Coronary artery (tissue), 2 donors: ENCODE measurements around the gene RCOR2.

Experiments
- DNase-seq: peaks from one replicate; pipeline ENCODE4 v3.0.0-alpha.2; 2017; ENCODE audit warnings: low spot score
- H3K27ac ChIP-seq, 2 donors: fragments of 200-600 bp; sonication (generic); one replicate each; pipeline ENCODE4 v1.5.1; 2016 to 2019
- H3K4me3 ChIP-seq: fragments of 200-600 bp; sonication (generic); 2 replicates; pipeline ENCODE4 v1.5.1; 2016; ENCODE audit warnings: mild to moderate bottlenecking, moderate library complexity
- TF ChIP-seq, protein P1 (sequence below): fragments of 200-600 bp; sonication (generic); IDR thresholded peaks from one replicate; pipeline ENCODE4 v1.5.1; 2019; ENCODE audit warnings: antibody characterized with exemption

The RCOR2 gene

DNA sequence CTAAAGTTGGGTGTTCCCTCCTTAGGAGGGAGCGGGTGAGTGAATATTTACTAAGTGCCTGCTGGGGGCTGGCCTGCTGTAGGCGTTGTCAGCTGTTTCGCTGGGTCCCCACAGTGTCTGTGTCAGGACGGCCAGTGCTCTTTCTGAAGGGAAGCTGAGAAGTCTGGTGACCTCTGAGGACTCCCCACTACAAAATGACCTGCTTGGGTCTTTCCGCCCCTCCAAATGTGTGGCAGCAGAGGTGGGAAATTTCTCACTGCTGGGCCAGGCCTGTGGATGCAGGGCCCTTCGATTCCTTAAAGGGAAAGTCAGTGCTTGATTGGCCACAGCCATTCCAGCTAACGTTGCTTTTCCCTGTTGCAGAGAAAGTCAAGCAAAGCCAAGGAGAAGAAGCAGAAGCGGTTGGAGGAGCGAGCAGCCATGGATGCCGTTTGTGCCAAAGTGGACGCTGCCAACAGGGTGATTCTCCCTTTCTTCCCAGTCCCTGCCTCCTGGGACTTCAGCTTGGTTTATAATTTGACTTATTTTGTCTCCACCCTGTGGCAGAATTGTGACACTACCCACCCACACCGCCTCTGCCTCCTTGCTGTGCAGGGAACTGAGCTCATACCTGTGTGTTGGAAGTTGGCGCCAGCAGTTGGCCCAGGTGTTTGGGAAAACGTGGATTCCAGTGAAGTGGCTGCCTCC is 28.7 kb upstream of the RCOR2 start:
- DNase-seq = peak; percentile 87
- Histone ChIP-seq H3K4me3 (peak overlapping the region; percentile 50), H3K27ac (peak overlapping the region; percentile 60 to 75)
- TF ChIP-seq, protein P1, sequence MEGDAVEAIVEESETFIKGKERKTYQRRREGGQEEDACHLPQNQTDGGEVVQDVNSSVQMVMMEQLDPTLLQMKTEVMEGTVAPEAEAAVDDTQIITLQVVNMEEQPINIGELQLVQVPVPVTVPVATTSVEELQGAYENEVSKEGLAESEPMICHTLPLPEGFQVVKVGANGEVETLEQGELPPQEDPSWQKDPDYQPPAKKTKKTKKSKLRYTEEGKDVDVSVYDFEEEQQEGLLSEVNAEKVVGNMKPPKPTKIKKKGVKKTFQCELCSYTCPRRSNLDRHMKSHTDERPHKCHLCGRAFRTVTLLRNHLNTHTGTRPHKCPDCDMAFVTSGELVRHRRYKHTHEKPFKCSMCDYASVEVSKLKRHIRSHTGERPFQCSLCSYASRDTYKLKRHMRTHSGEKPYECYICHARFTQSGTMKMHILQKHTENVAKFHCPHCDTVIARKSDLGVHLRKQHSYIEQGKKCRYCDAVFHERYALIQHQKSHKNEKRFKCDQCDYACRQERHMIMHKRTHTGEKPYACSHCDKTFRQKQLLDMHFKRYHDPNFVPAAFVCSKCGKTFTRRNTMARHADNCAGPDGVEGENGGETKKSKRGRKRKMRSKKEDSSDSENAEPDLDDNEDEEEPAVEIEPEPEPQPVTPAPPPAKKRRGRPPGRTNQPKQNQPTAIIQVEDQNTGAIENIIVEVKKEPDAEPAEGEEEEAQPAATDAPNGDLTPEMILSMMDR = peak; percentile 78

DNA sequence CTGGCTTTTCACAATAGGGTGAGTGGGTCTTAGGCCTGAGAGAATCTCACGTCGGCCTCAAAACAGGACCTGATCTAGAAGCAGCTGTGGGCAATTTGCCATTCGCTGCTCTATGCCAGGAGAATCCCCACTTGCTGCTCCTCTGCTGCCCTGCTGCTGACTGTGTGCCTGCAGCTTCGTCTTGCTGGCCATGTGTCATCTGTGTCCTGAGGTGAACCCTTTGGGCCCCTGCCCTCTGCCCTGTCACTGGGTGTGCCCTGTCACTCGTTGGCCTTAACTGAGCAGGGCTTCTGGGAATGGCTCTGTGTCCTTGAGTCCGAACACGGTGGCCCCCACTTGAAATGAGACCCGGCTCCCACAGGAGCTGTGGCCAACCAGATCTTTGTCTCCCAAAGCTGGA is 28.0 kb upstream of the RCOR2 start:
- no peak for DNase-seq
- Histone ChIP-seq H3K27ac (peak overlapping the region; percentile 60 to 75), H3K4me3 (no peak overlapping the region)
- TF ChIP-seq, protein P1 = no peak

DNA sequence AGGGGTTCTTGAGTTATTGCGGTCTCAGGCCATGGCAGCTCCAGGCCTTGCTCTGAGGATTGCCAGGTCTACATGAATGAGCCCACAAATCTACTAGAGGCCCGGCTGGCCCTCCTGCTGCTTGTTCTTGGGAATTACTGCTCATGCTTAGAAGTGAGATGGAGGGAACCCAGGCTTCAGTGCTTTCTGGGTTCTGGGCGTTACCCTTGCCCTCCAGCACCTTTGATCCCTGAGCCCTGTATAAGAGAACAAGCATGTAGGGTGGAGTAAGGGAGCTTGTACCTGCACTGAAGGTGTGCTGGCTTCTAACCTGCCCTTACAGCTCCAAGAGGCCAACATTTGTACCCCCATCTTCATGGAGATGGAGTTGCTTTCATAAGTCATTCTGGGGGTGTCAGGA is 25.8 kb upstream of the RCOR2 start:
- Histone ChIP-seq H3K27ac (no peak overlapping the region), H3K4me3 (no peak overlapping the region)
- TF ChIP-seq, protein P1 = no peak
- no peak for DNase-seq

DNA sequence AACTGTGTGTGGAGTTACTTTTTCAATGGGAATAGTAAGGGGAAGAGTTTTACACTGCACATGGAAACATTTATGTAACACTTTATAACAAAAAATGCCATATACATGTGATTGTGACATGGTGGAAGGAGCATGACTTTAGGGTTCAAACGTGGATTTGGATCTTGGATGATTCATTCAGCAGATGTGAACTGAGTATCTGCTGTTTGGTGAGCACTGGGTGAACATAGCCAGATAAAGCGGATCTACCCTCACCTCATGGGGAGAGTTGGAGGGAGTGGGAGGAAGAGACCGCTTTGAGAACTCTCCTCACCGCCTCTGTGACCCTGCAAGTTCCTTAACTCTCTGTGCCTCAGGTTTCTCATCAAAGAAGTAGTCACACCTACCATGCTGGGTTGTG is 24.9 kb upstream of the RCOR2 start:
- H3K27ac ChIP-seq = no peak overlapping the region
- no peak overlapping the region for H3K4me3 ChIP-seq
- TF ChIP-seq, protein P1 = no peak
- DNase-seq = no peak

DNA sequence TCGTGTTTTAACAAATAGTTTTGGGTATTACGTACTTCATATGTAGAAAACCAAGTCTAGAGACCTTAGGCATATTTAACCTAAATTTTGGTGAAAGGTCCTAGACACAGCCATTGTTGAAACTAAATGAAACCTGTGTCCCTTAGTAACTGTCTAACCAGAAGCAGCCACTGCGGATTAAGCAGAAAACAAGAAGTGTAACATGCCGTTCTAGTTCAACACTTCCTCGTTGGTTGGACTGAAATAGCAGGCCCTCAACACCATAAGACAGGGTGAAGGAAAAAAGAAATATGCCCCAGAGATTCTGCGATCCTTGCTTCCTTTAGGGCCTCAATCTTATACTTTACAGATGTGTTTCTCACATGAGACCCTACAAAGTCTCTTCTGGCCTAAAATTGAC is 23.8 kb upstream of the RCOR2 start:
- TF ChIP-seq, protein P1 = no peak
- DNase-seq = no peak
- Histone ChIP-seq H3K4me3 (no peak overlapping the region), H3K27ac (no peak overlapping the region)

DNA sequence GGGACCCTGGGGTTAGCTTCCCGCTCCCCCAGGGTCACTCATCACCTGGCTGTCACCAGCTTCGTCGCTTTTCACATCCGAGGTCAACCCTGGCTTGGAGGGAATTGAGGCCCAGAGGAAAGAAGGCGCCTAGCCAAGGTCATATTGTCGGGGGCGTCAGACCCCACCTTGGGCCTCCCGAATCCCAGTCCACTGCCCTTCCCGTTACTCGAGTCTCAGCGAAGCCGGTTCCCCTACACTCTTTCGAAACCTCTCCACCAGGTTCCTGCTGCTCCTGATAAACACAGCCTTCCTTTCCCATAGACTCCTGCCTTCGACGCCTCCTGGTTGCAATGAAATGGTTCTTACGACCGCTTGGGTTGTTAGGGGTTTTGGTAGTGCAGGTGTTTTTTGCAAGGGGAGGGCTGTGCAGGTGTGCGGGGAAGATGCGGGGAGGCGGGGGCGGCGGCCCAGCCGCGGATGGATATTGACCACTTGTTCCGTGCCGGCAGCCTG is 22.5 kb upstream of the RCOR2 start:
- DNase-seq = no peak
- H3K4me3 ChIP-seq = peak overlapping the region; percentile 91
- H3K27ac ChIP-seq = peak overlapping the region; percentile 38 to 86
- TF ChIP-seq, protein P1 = no peak
